ENCODE results near the gene MAPRE2.

The MAPRE2 gene

DNA sequence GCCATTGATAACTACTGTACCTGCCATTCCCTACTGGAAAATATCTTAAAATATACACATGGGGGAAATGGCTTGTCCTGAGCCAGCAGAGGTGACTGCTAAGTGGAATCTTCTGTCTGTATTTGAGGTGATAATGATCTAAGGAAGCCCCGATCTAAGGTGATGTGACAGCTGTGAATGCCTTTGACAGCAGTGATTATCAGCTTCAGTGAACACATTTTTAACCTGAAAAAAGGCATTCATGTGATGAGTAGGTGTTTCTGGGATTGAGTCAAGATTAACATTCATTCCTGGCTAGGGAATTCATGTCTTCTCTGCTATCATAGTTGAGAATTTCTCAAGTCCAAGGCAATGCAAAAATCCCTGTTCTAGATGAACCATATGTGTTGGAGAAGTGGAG lies 9.1 kb upstream of the MAPRE2 start:
- TF ChIP-seq, protein P1, sequence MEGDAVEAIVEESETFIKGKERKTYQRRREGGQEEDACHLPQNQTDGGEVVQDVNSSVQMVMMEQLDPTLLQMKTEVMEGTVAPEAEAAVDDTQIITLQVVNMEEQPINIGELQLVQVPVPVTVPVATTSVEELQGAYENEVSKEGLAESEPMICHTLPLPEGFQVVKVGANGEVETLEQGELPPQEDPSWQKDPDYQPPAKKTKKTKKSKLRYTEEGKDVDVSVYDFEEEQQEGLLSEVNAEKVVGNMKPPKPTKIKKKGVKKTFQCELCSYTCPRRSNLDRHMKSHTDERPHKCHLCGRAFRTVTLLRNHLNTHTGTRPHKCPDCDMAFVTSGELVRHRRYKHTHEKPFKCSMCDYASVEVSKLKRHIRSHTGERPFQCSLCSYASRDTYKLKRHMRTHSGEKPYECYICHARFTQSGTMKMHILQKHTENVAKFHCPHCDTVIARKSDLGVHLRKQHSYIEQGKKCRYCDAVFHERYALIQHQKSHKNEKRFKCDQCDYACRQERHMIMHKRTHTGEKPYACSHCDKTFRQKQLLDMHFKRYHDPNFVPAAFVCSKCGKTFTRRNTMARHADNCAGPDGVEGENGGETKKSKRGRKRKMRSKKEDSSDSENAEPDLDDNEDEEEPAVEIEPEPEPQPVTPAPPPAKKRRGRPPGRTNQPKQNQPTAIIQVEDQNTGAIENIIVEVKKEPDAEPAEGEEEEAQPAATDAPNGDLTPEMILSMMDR (conservative IDR thresholded peaks at IDR 0.05; ENCODE audit: low read depth, low read length) = no peak
- DNase-seq (ENCODE audit: low read depth) = no peak
- no peak overlapping the region for H3K4me3 ChIP-seq (ENCODE audit: low read length)

DNA sequence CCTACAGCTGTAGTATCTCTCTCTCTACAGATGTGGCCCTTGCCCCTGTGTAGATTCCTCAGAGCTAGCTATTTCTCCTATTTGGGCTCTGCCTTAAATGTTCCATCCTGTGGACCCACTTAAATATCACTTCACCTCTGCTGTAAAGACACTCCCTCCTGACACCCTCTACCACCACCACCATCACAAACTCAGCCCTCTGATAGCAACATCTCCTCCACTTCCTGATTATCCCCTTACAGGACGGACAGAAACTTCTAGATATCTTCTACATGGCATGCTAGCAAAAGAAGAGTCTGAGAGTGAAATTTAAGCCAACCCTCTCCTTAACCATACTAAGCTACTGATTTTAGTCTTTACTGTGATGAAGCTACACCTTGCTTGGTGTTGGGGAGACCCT lies 3.2 kb upstream of the MAPRE2 start:
- TF ChIP-seq, protein P1 (conservative IDR thresholded peaks at IDR 0.05; ENCODE audit: low read depth, low read length) = no peak
- DNase-seq (ENCODE audit: low read depth) = no peak
- no peak overlapping the region for H3K4me3 ChIP-seq (ENCODE audit: low read length)

DNA sequence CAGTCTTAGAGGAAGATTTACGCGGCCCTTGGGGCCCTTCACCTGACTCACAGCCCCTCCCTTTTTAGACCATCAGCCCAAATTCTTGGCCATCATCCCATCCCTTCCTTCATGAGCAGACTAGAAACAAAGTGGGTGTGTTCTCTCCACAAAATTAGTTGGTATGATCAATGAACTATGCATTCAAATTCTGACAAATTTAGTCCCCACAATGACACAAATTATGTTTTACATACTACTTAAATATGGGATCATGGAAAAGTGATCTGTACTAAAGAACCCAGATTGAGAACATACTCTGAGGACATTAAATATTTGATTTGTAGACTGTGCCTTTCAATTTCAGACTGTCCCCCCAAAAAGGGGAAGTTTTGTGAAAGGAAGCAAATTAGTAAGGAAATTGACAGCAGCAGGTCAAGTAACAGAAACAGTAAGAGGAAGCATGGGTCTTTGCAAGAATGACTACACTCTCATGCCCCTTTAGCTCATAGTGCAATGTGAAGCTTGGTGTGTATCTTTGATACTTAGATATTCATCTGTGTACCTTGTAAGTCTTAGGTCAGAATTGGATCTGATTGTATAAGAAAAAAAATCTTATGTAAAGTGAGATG lies 2.2 kb upstream of the MAPRE2 start:
- TF ChIP-seq, protein P1 (conservative IDR thresholded peaks at IDR 0.05; ENCODE audit: low read depth, low read length) = no peak
- DNase-seq (ENCODE audit: low read depth) = no peak
- H3K4me3 ChIP-seq (ENCODE audit: low read length) = no peak overlapping the region

DNA sequence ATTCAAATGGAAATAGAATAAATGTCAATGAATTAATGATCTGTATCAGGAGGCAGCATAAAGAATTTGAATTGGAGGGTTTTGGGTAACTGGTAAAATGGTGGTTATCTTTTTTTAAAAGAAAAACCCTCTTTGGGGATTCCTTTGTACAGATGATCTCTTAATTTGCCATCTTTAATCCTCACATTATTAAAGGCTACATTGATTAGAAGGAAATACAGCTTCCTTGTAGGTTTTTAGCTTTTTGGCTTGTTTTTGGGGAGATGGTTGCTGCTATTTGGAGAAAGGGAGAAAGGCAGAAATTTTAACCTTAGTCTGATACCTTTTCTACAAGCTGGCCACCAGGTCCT lies 600 bp upstream of the MAPRE2 start:
- H3K4me3 ChIP-seq (ENCODE audit: low read length) = peak overlapping the region; percentile 94
- DNase-seq (ENCODE audit: low read depth) = no peak
- TF ChIP-seq, protein P1 (conservative IDR thresholded peaks at IDR 0.05; ENCODE audit: low read depth, low read length) = no peak

DNA sequence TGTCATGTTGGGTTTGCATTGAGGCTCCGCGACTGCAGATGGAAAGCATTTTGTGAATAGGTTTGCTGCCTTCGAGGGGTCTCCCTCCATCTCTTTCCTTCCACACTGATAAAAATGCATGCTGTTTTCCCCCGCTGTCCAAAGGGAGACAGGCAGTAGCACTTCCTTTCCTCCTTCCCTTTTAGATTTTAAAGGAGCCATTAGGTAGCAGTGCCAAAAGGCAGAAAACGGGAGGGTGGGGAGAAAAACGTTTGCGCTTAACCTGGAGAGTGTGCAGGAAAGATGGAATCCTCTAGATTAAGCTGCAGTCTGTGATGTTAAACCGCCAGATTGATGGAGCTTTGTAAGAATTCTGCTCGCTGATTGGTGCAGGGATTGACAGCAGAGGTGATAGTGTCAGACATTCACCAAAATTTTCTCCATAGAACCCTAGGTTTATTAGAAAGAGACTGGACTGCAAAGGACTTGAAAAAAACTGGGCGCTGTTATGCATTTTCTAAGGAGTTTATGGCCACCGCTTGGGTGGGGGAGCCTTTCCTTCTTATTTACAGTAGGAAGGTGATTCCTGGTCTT lies 688 bp downstream of the MAPRE2 start:
- TF ChIP-seq, protein P1 (conservative IDR thresholded peaks at IDR 0.05; ENCODE audit: low read depth, low read length) = no peak
- DNase-seq (ENCODE audit: low read depth) = no peak
- H3K4me3 ChIP-seq (ENCODE audit: low read length) = peak overlapping the region; percentile 94

DNA sequence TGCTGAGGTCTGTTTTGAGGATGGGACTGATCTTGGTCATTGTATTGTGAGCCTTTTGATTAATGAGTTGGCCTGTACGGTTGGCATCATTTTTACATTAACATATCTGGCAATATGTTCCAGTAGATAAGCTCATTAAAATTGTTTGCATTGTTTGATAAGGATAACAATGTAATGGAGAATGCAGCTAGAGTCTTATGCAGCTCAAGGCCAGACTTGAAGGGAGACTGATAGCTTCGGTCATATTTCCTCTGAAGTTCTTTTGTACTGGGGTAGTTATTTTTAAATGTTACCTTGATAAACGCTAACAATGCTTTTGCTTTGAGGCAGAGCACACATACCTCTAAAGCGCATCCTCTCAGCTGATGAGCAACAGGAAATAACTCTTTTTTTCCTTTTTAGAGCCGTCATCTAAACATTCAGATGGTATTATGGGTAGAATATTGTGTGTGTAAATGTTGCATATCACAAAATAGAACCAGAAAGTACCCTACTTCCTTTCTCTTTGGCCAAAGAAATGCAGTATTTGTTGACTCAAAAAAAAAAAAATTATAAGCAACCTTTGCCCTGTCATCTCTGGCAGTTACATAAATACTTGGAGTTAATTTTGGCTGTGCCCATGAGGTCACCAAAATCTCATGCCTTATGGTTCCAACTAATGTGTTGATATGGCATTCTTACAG lies 1.3 kb downstream of the MAPRE2 start:
- TF ChIP-seq, protein P1 (conservative IDR thresholded peaks at IDR 0.05; ENCODE audit: low read depth, low read length) = no peak
- peak overlapping the region; percentile 94 for H3K4me3 ChIP-seq (ENCODE audit: low read length)
- DNase-seq (ENCODE audit: low read depth) = no peak

DNA sequence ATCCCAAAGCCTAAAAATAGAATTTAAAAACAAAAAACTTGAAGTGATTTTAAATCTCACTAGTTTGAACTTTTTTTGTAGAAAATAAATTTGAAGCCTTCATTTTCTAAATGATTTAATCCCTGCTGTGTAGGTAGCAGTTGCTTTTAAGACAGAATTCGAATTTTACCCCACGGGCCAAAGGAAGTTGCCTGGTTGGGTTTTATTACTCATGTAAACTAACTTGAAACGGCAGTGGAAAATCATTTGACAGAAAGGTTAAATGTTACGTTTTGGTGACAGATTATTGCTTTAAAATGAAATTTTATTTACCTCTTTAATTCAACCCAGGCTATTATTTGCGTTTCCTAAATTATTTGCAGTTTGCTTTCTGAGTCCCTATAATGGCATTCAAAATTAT lies 2.0 kb downstream of the MAPRE2 start:
- DNase-seq (ENCODE audit: low read depth) = no peak
- TF ChIP-seq, protein P1 (conservative IDR thresholded peaks at IDR 0.05; ENCODE audit: low read depth, low read length) = no peak
- peak overlapping the region; percentile 94 for H3K4me3 ChIP-seq (ENCODE audit: low read length)

Data from retinal pigment epithelial cell (primary cell).